ENCODE results near the gene ARPP21. TPM values are rescaled to one million over a fixed set of nuclear protein-coding genes. Genes with fewer than 3 reads are reported as not detected.

ARPP21 gene
- total and polyA plus RNA-seq, 4 donors: 27.8 to 61.4 (median 49.7) TPM

GRCh38 chr3:35722902-35723301, 83.6 kb downstream of the ARPP21 start:
- Histone ChIP-seq H3K27ac (ENCODE audit: low read depth, low read length) (no peak overlapping the region), H3K9me3 (ENCODE audit: control insufficient read depth, insufficient read depth, low read length) (no peaks in the 10 kb centered on the region), H3K4me3 (ENCODE audit: low read depth, low read length) (no peak overlapping the region)

GRCh38 chr3:35723480-35724097, 84.3 kb downstream of the ARPP21 start:
- no peak overlapping the region for H3K27ac ChIP-seq (ENCODE audit: low read depth, low read length)
- H3K4me3 ChIP-seq (ENCODE audit: low read depth, low read length): no peak overlapping the region

More at GRCh38 chr3:35722902-35723301, 83.6 kb downstream of the ARPP21 start:
- H3K4me1 ChIP-seq (ENCODE audit: control insufficient read depth, insufficient read depth, low read length): no peaks in the 10 kb centered on the region
- H3K36me3 ChIP-seq (ENCODE audit: control insufficient read depth, insufficient read depth, low read length): no peaks in the 10 kb centered on the region
- no peak for DNase-seq (ENCODE audit: low read depth in 4 of 6, low spot score in 6 of 6)
- H3K27me3 ChIP-seq (ENCODE audit: control insufficient read depth, insufficient read depth, low read length): no peaks in the 10 kb centered on the region

GRCh38 chr3:35724106-35724505, 84.8 kb downstream of the ARPP21 start:
- WGBS (ENCODE audit: insufficient coverage): 95% methylated on average over 3 of the region's 4 CpGs
- no peak for DNase-seq (ENCODE audit: low read depth in 4 of 6, low spot score in 6 of 6)

More at GRCh38 chr3:35723480-35724097, 84.3 kb downstream of the ARPP21 start:
- H3K4me1 ChIP-seq (ENCODE audit: control insufficient read depth, insufficient read depth, low read length): no peaks in the 10 kb centered on the region
- DNase-seq (ENCODE audit: low read depth in 4 of 6, low spot score in 6 of 6): no peak
- no peaks in the 10 kb centered on the region for H3K27me3 ChIP-seq (ENCODE audit: control insufficient read depth, insufficient read depth, low read length)
- no peaks in the 10 kb centered on the region for H3K9me3 ChIP-seq (ENCODE audit: control insufficient read depth, insufficient read depth, low read length)
- no peaks in the 10 kb centered on the region for H3K36me3 ChIP-seq (ENCODE audit: control insufficient read depth, insufficient read depth, low read length)

GRCh38 chr3:35727179-35727578, 87.9 kb downstream of the ARPP21 start:
- H3K27me3 ChIP-seq (ENCODE audit: control insufficient read depth, insufficient read depth, low read length): no peaks in the 10 kb centered on the region
- no peaks in the 10 kb centered on the region for H3K36me3 ChIP-seq (ENCODE audit: control insufficient read depth, insufficient read depth, low read length)
- no peak overlapping the region for H3K27ac ChIP-seq (ENCODE audit: low read depth, low read length)
- no peaks in the 10 kb centered on the region for H3K9me3 ChIP-seq (ENCODE audit: control insufficient read depth, insufficient read depth, low read length)
- no CpG with 5 or more reads among the region's 3 CpGs for WGBS (ENCODE audit: insufficient coverage)
- no peak overlapping the region for H3K4me3 ChIP-seq (ENCODE audit: low read depth, low read length)
- no peak for DNase-seq (ENCODE audit: low read depth in 4 of 6, low spot score in 6 of 6)
- H3K4me1 ChIP-seq (ENCODE audit: control insufficient read depth, insufficient read depth, low read length): no peaks in the 10 kb centered on the region

More at GRCh38 chr3:35724106-35724505, 84.8 kb downstream of the ARPP21 start:
- H3K4me3 ChIP-seq (ENCODE audit: low read depth, low read length): no peak overlapping the region
- H3K27me3 ChIP-seq (ENCODE audit: control insufficient read depth, insufficient read depth, low read length): no peaks in the 10 kb centered on the region
- no peaks in the 10 kb centered on the region for H3K9me3 ChIP-seq (ENCODE audit: control insufficient read depth, insufficient read depth, low read length)
- H3K4me1 ChIP-seq (ENCODE audit: control insufficient read depth, insufficient read depth, low read length): no peaks in the 10 kb centered on the region
- H3K27ac ChIP-seq (ENCODE audit: low read depth, low read length): no peak overlapping the region
- H3K36me3 ChIP-seq (ENCODE audit: control insufficient read depth, insufficient read depth, low read length): no peaks in the 10 kb centered on the region

GRCh38 chr3:35733341-35733740, 94.0 kb downstream of the ARPP21 start:
- H3K4me1 ChIP-seq (ENCODE audit: control insufficient read depth, insufficient read depth, low read length): peaks cover 3% of the 10 kb centered on the region
- no peak overlapping the region for H3K27ac ChIP-seq (ENCODE audit: low read depth, low read length)
- no peak overlapping the region for H3K4me3 ChIP-seq (ENCODE audit: low read depth, low read length)
- DNase-seq (ENCODE audit: low read depth in 4 of 6, low spot score in 6 of 6): peak in 2 of 6 donors; percentile 69 to 76
- no peaks in the 10 kb centered on the region for H3K9me3 ChIP-seq (ENCODE audit: control insufficient read depth, insufficient read depth, low read length)
- H3K27me3 ChIP-seq (ENCODE audit: control insufficient read depth, insufficient read depth, low read length): no peaks in the 10 kb centered on the region
- peaks cover 9% of the 10 kb centered on the region for H3K36me3 ChIP-seq (ENCODE audit: control insufficient read depth, insufficient read depth, low read length)
- WGBS (ENCODE audit: insufficient coverage): 44% methylated on average over 5 of the region's 9 CpGs

GRCh38 chr3:35733864-35734263, 94.5 kb downstream of the ARPP21 start:
- peak in 1 of 6 donors; percentile 39 for DNase-seq (ENCODE audit: low read depth in 4 of 6, low spot score in 6 of 6)
- H3K4me3 ChIP-seq (ENCODE audit: low read depth, low read length): no peak overlapping the region
- no peaks in the 10 kb centered on the region for H3K9me3 ChIP-seq (ENCODE audit: control insufficient read depth, insufficient read depth, low read length)
- H3K36me3 ChIP-seq (ENCODE audit: control insufficient read depth, insufficient read depth, low read length): peaks cover 10% of the 10 kb centered on the region
- peaks cover 3% of the 10 kb centered on the region for H3K4me1 ChIP-seq (ENCODE audit: control insufficient read depth, insufficient read depth, low read length)
- H3K27me3 ChIP-seq (ENCODE audit: control insufficient read depth, insufficient read depth, low read length): no peaks in the 10 kb centered on the region
- no CpG with 5 or more reads among the region's 2 CpGs for WGBS (ENCODE audit: insufficient coverage)
- H3K27ac ChIP-seq (ENCODE audit: low read depth, low read length): no peak overlapping the region

- no peaks in the 10 kb centered on the region for H3K9me3 ChIP-seq (ENCODE audit: control insufficient read depth, insufficient read depth, low read length)
- DNase-seq (ENCODE audit: low read depth in 4 of 6, low spot score in 6 of 6): no peak
- no peak overlapping the region for H3K4me3 ChIP-seq (ENCODE audit: low read depth, low read length)
- 100% methylated on average over 4 of the region's 6 CpGs for WGBS (ENCODE audit: insufficient coverage)
- no peak overlapping the region for H3K27ac ChIP-seq (ENCODE audit: low read depth, low read length)
- peaks cover 3% of the 10 kb centered on the region for H3K4me1 ChIP-seq (ENCODE audit: control insufficient read depth, insufficient read depth, low read length)
- no peaks in the 10 kb centered on the region for H3K27me3 ChIP-seq (ENCODE audit: control insufficient read depth, insufficient read depth, low read length)
- H3K36me3 ChIP-seq (ENCODE audit: control insufficient read depth, insufficient read depth, low read length): peaks cover 13% of the 10 kb centered on the region
Measured at GRCh38 chr3:35737080-35737479, 97.8 kb downstream of the ARPP21 start.

GRCh38 chr3:35737527-35737926, 98.2 kb downstream of the ARPP21 start:
- Histone ChIP-seq H3K4me1 (ENCODE audit: control insufficient read depth, insufficient read depth, low read length) (peaks cover 3% of the 10 kb centered on the region), H3K27me3 (ENCODE audit: control insufficient read depth, insufficient read depth, low read length) (no peaks in the 10 kb centered on the region), H3K9me3 (ENCODE audit: control insufficient read depth, insufficient read depth, low read length) (no peaks in the 10 kb centered on the region), H3K27ac (ENCODE audit: low read depth, low read length) (no peak overlapping the region), H3K36me3 (ENCODE audit: control insufficient read depth, insufficient read depth, low read length) (peaks cover 13% of the 10 kb centered on the region), H3K4me3 (ENCODE audit: low read depth, low read length) (no peak overlapping the region)
- DNase-seq (ENCODE audit: low read depth in 4 of 6, low spot score in 6 of 6): no peak
- 100% methylated on average over 1 of the region's 4 CpGs for WGBS (ENCODE audit: insufficient coverage)

- WGBS (ENCODE audit: insufficient coverage): no CpG with 5 or more reads among the region's 4 CpGs
- H3K36me3 ChIP-seq (ENCODE audit: control insufficient read depth, insufficient read depth, low read length): peaks cover 13% of the 10 kb centered on the region
- no peaks in the 10 kb centered on the region for H3K9me3 ChIP-seq (ENCODE audit: control insufficient read depth, insufficient read depth, low read length)
- H3K4me1 ChIP-seq (ENCODE audit: control insufficient read depth, insufficient read depth, low read length): peaks cover 3% of the 10 kb centered on the region
- no peak overlapping the region for H3K4me3 ChIP-seq (ENCODE audit: low read depth, low read length)
- no peaks in the 10 kb centered on the region for H3K27me3 ChIP-seq (ENCODE audit: control insufficient read depth, insufficient read depth, low read length)
- H3K27ac ChIP-seq (ENCODE audit: low read depth, low read length): no peak overlapping the region
- DNase-seq (ENCODE audit: low read depth in 4 of 6, low spot score in 6 of 6): no peak
Measured at GRCh38 chr3:35737934-35738706, 98.8 kb downstream of the ARPP21 start.
